GM18502 (cell line): ENCODE data around the gene EXOC1.

Experiments
- ATAC-seq: cut with Tn5 transposase; IDR thresholded peaks from one replicate; pipeline ENCODE4 v1.9.1; 2021; ENCODE audit warnings: mild to moderate bottlenecking; ENCODE audit not compliant: unreplicated experiment, poor library complexity

EXOC1 gene

GRCh38 chr4:55947912-55948725 lies 94.7 kb downstream of the EXOC1 start:
- ATAC-seq, result peak; percentile 26

DNA sequence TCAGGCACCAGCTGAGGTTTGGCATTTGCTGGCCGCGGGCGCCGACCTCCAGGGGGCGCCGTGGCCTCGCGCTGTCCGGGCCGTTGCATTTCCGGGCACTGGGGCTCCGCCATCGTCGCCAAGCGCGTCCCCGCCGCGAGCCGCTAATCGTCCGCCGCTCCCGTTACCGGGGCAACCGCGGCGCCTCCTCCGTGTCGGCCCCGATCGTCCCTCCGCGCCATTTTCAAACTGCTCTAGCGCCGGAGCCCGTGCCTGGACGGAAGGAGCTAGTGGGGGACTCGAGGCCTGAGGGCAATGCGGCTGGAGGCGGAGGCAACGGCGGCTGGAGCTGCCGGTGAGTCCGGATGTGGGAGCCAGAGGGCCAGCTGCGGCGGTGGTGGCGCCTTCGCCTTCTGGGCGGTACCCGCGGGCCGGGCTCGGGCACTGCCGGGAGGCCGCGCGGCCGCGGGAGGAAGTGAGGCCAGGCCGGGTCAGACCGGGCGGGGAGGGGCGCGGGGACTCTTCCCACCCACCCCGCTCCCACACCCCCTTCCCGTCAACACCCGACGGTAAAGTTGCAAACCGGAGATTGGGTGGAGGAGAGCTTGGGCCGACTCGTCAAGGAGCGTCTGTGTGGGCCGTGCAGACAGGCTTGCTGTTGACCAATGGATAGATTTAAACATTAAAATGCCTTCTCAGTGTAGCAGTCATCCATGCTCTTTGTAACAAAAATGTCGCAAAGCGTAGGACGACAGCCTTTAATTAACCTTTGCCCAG lies 95.5 kb downstream of the EXOC1 start, which contains the start of gene CEP135:
Gene CEP135, plus strand, starts transcription at position 220 of the 756 bp plus-strand sequence. CDS start 3,186 bp downstream, outside the sequence.
- ATAC-seq, result peak; percentile 72

- no peak for ATAC-seq
Observed at GRCh38 chr4:55949482-55949802, 96.0 kb downstream of the EXOC1 start.

- ATAC-seq, result no peak
Observed at GRCh38 chr4:55951191-55951922, 97.9 kb downstream of the EXOC1 start.
